Neuronal stem cell (in vitro differentiated cells): ENCODE measurements around the gene SOX5.

Experiments used
- DNase-seq: peaks from one replicate; pipeline ENCODE4 v3.0.0-alpha.2; 2013; ENCODE audit warnings: low spot score
- H2AFZ ChIP-seq: one replicate; pipeline ENCODE4 v1.6.1; 2013; ENCODE audit warnings: mild to moderate bottlenecking, low read length, inconsistent platforms
- H2AK5ac ChIP-seq: 2 replicates; pipeline ENCODE4 v1.6.1; 2013; ENCODE audit warnings: low read depth, mild to moderate bottlenecking, inconsistent platforms, low read length, moderate library complexity, mixed read lengths
- H2BK120ac ChIP-seq: 2 replicates; pipeline ENCODE4 v1.6.1; 2013; ENCODE audit warnings: low read depth, mild to moderate bottlenecking, inconsistent platforms, low read length, moderate library complexity, mixed read lengths
- H2BK12ac ChIP-seq: one replicate; pipeline ENCODE4 v1.6.1; 2013; ENCODE audit warnings: low read length, inconsistent platforms
- H2BK15ac ChIP-seq: 2 replicates; pipeline ENCODE4 v1.6.1; 2013; ENCODE audit warnings: mild to moderate bottlenecking, low read length, inconsistent platforms, mixed read lengths
- H2BK5ac ChIP-seq: one replicate; pipeline ENCODE4 v1.6.1; 2013; ENCODE audit warnings: inconsistent platforms, mild to moderate bottlenecking, low read length, moderate library complexity
- H3K14ac ChIP-seq: one replicate; pipeline ENCODE4 v1.6.1; 2013; ENCODE audit warnings: low read length, inconsistent platforms
- H3K18ac ChIP-seq: 2 replicates; pipeline ENCODE4 v1.6.1; 2013; ENCODE audit warnings: low read length, inconsistent platforms
- H3K23ac ChIP-seq: 2 replicates; pipeline ENCODE4 v1.6.1; 2013; ENCODE audit warnings: low read depth, mild to moderate bottlenecking, mixed read lengths, low read length, inconsistent platforms; ENCODE audit not compliant: poor library complexity
- H3K27ac ChIP-seq: replicated peaks from 3 replicates; pipeline ENCODE4 v1.5.1; 2013; ENCODE audit warnings: low read length, inconsistent platforms
- H3K27me3 ChIP-seq, 3 experiments: 2 replicates each; pipeline ENCODE4 v1.6.1; 2013; ENCODE audit warnings: low read length in 3 of 3, mild to moderate bottlenecking in 2 of 3, inconsistent platforms in 1 of 3, low read depth in 1 of 3, mixed read lengths in 1 of 3, moderate library complexity in 1 of 3; ENCODE audit not compliant: control insufficient read depth in 3 of 3, insufficient read depth in 3 of 3
- H3K36me3 ChIP-seq, 2 donors: replicated peaks in 1 of 2; 2 replicates each; pipeline ENCODE4 v1.6.1; 2013; ENCODE audit warnings: low read length in 2 of 2; ENCODE audit not compliant: control insufficient read depth in 2 of 2, insufficient read depth in 2 of 2
- H3K4ac ChIP-seq: 2 replicates; pipeline ENCODE4 v1.6.1; 2013; ENCODE audit warnings: inconsistent platforms, mild to moderate bottlenecking, low read length, moderate library complexity
- H3K4me1 ChIP-seq, 2 donors: 1 replicate in 1 of 2; 2 replicates in 1 of 2; pipeline ENCODE4 v1.6.1; 2013; ENCODE audit warnings: low read length in 2 of 2, low read depth in 1 of 2; ENCODE audit not compliant: control insufficient read depth in 2 of 2, insufficient read depth in 1 of 2
- H3K4me2 ChIP-seq: one replicate; pipeline ENCODE4 v1.6.1; 2013; ENCODE audit warnings: mild to moderate bottlenecking, low read length, inconsistent platforms; ENCODE audit not compliant: insufficient read depth, poor library complexity, severe bottlenecking
- H3K4me3 ChIP-seq, 2 donors: 2 replicates each; pipeline ENCODE4 v1.5.1; 2013; ENCODE audit warnings: low read length in 2 of 2, mild to moderate bottlenecking in 2 of 2, inconsistent platforms in 1 of 2, moderate library complexity in 1 of 2
- H3K79me1 ChIP-seq: one replicate; pipeline ENCODE4 v1.6.1; 2013; ENCODE audit warnings: low read depth, mild to moderate bottlenecking, inconsistent platforms, low read length, moderate library complexity
- H3K9ac ChIP-seq: one replicate; pipeline ENCODE4 v1.6.1; 2013; ENCODE audit warnings: mild to moderate bottlenecking, low read depth, low read length, inconsistent platforms; ENCODE audit not compliant: poor library complexity
- H3K9me3 ChIP-seq, 2 donors: replicated peaks in 1 of 2; 2 replicates each; pipeline versions ENCODE3 to v1.6.1; 2013; ENCODE audit warnings: low read length in 2 of 2, mild to moderate bottlenecking in 2 of 2, inconsistent platforms in 1 of 2, low read depth in 1 of 2, mixed read lengths in 1 of 2, moderate library complexity in 1 of 2; ENCODE audit not compliant: control insufficient read depth in 2 of 2, insufficient read depth in 1 of 2
- H4K8ac ChIP-seq: one replicate; pipeline ENCODE4 v1.6.1; 2013; ENCODE audit warnings: low read depth, mild to moderate bottlenecking, inconsistent platforms, low read length, moderate library complexity
- H4K91ac ChIP-seq: one replicate; pipeline ENCODE4 v1.6.1; 2013; ENCODE audit warnings: low read length, low read depth, mild to moderate bottlenecking, inconsistent platforms; ENCODE audit not compliant: poor library complexity
- WGBS, 2 donors: extraction: QIAGEN DNeasy Blood & Tissue Kit; methylation state at CpG; one replicate each; pipeline ENCODE4 v1.1.7; 2013; ENCODE audit warnings: missing lambda C conversion rate in 2 of 2, mixed read lengths in 1 of 2; ENCODE audit not compliant: insufficient read length in 2 of 2, insufficient replicate concordance in 1 of 2; ENCODE audit errors: extremely low coverage in 2 of 2; 5-methylcytosine and 5-hydroxymethylcytosine counted together

Gene SOX5

DNA sequence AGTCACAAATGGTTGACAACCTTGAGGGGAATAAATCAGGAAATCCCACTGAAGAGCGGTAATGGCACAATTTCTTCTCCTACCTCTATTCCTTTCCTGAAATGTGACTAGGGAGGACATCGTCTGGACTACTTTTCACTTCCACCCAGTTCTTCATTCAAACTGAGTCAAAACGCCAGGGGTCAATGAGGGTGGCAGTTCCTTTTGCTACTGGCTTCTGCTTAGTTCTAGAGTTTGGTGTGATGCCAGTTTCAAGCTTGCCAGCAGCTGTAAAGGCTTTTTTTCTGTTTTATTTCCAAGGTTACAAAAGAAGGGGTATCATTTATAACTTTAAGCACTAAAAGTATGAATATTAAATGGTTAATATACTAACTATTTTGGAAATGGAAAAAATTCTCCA is 286.5 kb downstream of the SOX5 start:
- Histone ChIP-seq H2BK15ac (no peak overlapping the region), H3K36me3 (peaks cover 0 to 6% of the 10 kb centered on the region in 2 donors), H4K8ac (no peak overlapping the region), H2AK5ac (no peak overlapping the region), H2BK120ac (no peak overlapping the region), H2AFZ (no peak overlapping the region), H3K27me3 (no peaks in the 10 kb centered on the region), H3K14ac (no peak overlapping the region), H2BK12ac (no peak overlapping the region), H3K18ac (no peak overlapping the region), H3K4ac (no peak overlapping the region), H3K4me1 (peaks cover 0 to 4% of the 10 kb centered on the region in 2 donors), H3K4me2 (no peak overlapping the region), H3K23ac (no peak overlapping the region), H3K9ac (no peak overlapping the region), H3K4me3 (no peak overlapping the region), H3K9me3 (peaks cover 0 to 5% of the 10 kb centered on the region in 2 donors), H2BK5ac (no peak overlapping the region), H3K79me1 (no peaks in the 10 kb centered on the region), H4K91ac (no peak overlapping the region), H3K27ac (no peak overlapping the region)
- no CpG with 5 or more reads among the region's 3 CpGs for WGBS, 2 donors
- DNase-seq = no peak

DNA sequence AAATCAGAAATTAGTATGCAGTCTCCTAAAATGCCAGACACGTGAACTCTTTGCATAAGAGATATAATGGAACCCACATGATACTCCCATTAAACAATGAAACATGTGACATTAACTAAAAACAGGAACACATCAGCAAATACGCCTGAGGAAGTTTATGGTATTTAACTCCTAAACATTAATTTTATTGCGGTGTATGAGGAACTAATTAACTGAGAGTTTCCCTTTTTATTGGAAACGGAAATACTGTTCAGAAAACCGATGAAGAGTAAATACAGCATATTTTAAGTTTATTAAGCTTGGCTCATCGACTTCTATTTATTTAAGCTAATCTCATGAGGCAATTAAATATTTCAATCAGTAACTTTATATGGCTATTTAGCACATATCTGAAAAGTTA is 290.3 kb downstream of the SOX5 start:
- Histone ChIP-seq H2BK12ac (no peak overlapping the region), H3K9ac (no peak overlapping the region), H4K8ac (no peak overlapping the region), H3K27ac (no peak overlapping the region), H2BK15ac (no peak overlapping the region), H3K4me3 (no peak overlapping the region), H3K36me3 (peaks cover 2 to 6% of the 10 kb centered on the region in 2 donors), H3K18ac (no peak overlapping the region), H2BK5ac (no peak overlapping the region), H3K23ac (no peak overlapping the region), H3K4ac (no peak overlapping the region), H2AFZ (no peak overlapping the region), H2AK5ac (no peak overlapping the region), H3K14ac (no peak overlapping the region), H2BK120ac (no peak overlapping the region), H3K9me3 (no peaks in the 10 kb centered on the region), H3K79me1 (no peaks in the 10 kb centered on the region), H3K4me1 (no peaks in the 10 kb centered on the region), H3K4me2 (no peak overlapping the region), H3K27me3 (no peaks in the 10 kb centered on the region), H4K91ac (no peak overlapping the region)
- no peak for DNase-seq
- no CpG with 5 or more reads among the region's 6 CpGs for WGBS, 2 donors

DNA sequence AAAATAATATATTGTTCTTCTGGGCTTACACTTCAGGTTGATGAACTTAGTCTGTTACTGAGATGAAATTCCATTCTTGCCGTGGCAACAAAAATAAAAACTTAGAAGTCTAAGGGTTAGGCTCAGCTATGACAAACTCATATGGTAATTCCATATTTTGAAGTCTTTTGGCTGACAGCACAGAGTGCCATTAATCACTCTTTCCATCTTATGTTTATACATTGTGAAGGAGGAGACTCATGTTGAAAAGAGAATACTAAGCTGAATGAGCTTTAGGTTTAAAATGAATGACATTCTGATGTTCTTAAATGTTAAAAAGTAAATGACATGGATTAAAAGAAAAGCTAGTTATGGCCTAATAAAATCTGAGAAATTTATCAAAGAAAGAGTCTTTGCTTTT is 291.9 kb downstream of the SOX5 start:
- no peak overlapping the region for H2BK120ac ChIP-seq
- H3K18ac ChIP-seq = no peak overlapping the region
- H3K36me3 ChIP-seq = peaks cover under 1 to 2% of the 10 kb centered on the region in 2 donors
- no peak overlapping the region for H3K4me3 ChIP-seq
- H2AK5ac ChIP-seq = no peak overlapping the region
- no peaks in the 10 kb centered on the region for H3K4me1 ChIP-seq
- DNase-seq = no peak
- no peaks in the 10 kb centered on the region for H3K9me3 ChIP-seq
- H2BK15ac ChIP-seq = no peak overlapping the region
- H2BK12ac ChIP-seq = no peak overlapping the region
- H3K23ac ChIP-seq = no peak overlapping the region
- H2AFZ ChIP-seq = no peak overlapping the region
- H4K91ac ChIP-seq = no peak overlapping the region
- no peaks in the 10 kb centered on the region for H3K79me1 ChIP-seq
- no peak overlapping the region for H4K8ac ChIP-seq
- no peak overlapping the region for H3K4ac ChIP-seq
- no peak overlapping the region for H2BK5ac ChIP-seq
- no peak overlapping the region for H3K14ac ChIP-seq
- no peak overlapping the region for H3K27ac ChIP-seq
- no CpG with 5 or more reads among the region's 1 CpG for WGBS, 2 donors
- no peak overlapping the region for H3K9ac ChIP-seq
- H3K27me3 ChIP-seq = no peaks in the 10 kb centered on the region
- no peak overlapping the region for H3K4me2 ChIP-seq

DNA sequence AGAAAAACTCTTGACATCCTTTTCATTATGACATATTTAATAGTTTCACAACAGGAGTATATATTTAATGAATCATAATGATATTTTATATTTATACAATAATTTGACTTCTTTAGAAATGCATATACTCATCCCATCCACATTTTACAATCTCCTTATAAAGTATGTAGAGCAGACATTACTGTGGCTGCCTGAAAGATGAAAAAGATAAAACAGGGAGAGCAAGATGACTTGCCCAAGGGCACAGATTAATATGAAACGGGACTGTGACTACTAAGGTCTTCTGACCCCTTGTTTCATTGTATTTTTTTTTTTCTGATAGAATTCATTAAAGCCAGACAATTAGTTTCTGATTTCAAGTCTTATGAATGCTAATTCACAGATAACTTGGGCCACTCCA is 293.6 kb downstream of the SOX5 start:
- no peak overlapping the region for H2BK12ac ChIP-seq
- H3K9ac ChIP-seq = no peak overlapping the region
- H3K9me3 ChIP-seq = no peaks in the 10 kb centered on the region
- H3K4me2 ChIP-seq = no peak overlapping the region
- H3K14ac ChIP-seq = no peak overlapping the region
- H2BK15ac ChIP-seq = no peak overlapping the region
- H3K79me1 ChIP-seq = no peaks in the 10 kb centered on the region
- H3K4me3 ChIP-seq = no peak overlapping the region
- no CpG with 5 or more reads among the region's 1 CpG for WGBS, 2 donors
- H2BK5ac ChIP-seq = no peak overlapping the region
- H3K27ac ChIP-seq = no peak overlapping the region
- no peak overlapping the region for H2AFZ ChIP-seq
- peaks cover 0 to 2% of the 10 kb centered on the region in 2 donors for H3K36me3 ChIP-seq
- no peak overlapping the region for H4K8ac ChIP-seq
- no peak overlapping the region for H4K91ac ChIP-seq
- no peak for DNase-seq
- H2AK5ac ChIP-seq = no peak overlapping the region
- H3K27me3 ChIP-seq = no peaks in the 10 kb centered on the region
- no peak overlapping the region for H3K4ac ChIP-seq
- H3K4me1 ChIP-seq = no peaks in the 10 kb centered on the region
- H3K18ac ChIP-seq = no peak overlapping the region
- H2BK120ac ChIP-seq = no peak overlapping the region
- H3K23ac ChIP-seq = no peak overlapping the region
